NCI-H748 (cell line): ENCODE data around the gene OSTN.
"Not testable (repeated sequence)": the region's sequence is repeated elsewhere in the genome, so short reads cannot be mapped to it uniquely, and the experiment has no call there.

Experiments used
- DNase-seq: peaks from one replicate; lab custom pipeline; 2025; ENCODE audit not compliant: unreplicated experiment; lab: John Stamatoyannopoulos, UW

OSTN gene, protein sequence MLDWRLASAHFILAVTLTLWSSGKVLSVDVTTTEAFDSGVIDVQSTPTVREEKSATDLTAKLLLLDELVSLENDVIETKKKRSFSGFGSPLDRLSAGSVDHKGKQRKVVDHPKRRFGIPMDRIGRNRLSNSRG

DNA sequence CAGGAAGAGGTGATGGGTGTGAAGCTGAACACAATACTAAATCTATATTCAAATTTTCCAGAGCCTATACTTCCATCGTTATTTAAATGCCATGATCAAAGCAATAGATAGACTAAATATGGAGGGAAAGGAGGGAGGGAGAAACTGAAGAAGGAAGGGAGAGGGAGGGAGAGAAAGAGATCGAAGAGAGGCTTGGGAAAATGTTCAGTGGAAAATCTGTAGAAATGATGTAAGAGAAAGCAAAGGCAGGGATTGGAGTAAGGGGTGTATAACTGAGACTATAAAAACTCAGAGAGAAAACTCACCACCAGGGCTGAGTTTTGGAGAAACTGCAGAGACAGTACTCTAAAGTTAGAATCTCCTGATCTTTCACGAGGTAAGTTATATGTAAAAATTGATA is at the start of gene OSTN:
TSS of gene OSTN (plus strand) at position 310 of the 400 bp plus-strand sequence. CDS start 13,292 bp downstream, outside the sequence.
- DNase-seq: no peak

DNA sequence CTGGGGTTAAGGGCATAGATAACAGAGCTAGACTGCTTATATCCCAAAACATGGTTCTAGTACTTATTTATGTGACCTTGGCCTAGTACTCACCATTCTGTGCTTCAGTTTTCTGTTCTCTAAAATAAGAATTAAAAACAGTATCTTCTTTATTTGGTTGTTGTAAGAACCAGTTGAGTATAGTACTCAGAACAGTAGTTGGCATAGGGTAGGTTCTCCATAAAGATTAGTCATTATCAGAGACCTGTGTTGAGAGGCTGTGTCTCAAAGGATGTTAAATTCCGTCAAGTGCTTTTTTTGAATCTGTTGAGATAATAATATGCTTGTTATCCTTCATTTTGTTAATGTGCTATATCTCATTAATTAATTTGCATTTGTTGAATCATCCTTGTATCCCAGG is 47.4 kb upstream of the OSTN start:
- DNase-seq: no peak

GRCh38 chr3:191154827-191155226 is 44.2 kb upstream of the OSTN start:
- no peak for DNase-seq

GRCh38 chr3:191158247-191158646 is 40.8 kb upstream of the OSTN start:
- DNase-seq: no peak

GRCh38 chr3:191158815-191159214 is 40.2 kb upstream of the OSTN start:
- no peak for DNase-seq

DNA sequence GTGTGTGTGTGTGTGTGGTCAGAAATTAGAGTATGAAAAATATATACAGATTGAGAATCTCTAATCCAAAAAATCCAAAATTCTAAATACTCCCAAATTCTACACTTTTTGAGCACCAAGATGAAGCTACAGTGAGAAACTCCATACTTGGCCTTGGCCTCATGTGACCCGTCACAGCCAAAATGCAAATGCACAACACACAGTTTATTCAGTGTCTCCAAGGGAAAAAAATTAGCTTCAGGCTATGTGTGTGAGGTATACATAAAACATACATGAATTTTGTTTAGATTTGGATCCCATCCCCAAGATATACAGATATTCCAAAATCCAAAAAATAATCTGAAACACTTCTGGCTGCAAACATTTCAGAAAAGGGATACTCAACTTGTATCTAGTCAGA is 33.2 kb upstream of the OSTN start:
- no peak for DNase-seq

DNA sequence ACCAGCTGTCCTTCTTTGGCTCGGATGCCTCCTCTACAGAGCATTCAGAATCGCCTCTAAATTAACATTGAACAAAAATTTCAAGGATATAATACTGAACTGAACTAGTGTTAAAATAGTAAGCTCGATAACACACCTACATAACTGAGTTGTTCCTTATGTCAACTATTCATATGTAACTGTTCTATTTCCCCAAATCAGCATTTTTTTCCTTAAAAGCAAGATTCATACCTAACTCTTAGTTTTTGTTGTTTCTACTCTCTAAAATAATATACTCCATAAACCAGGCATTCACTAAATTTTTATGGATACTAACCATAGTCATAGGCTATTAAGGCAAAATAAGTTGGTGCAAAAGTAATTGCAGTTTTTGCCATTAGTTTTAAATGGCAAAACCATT is 32.7 kb upstream of the OSTN start:
- no peak for DNase-seq

GRCh38 chr3:191169566-191169965 is 29.5 kb upstream of the OSTN start:
- DNase-seq: no peak

GRCh38 chr3:191170097-191170496 is 28.9 kb upstream of the OSTN start:
- no peak for DNase-seq

DNA sequence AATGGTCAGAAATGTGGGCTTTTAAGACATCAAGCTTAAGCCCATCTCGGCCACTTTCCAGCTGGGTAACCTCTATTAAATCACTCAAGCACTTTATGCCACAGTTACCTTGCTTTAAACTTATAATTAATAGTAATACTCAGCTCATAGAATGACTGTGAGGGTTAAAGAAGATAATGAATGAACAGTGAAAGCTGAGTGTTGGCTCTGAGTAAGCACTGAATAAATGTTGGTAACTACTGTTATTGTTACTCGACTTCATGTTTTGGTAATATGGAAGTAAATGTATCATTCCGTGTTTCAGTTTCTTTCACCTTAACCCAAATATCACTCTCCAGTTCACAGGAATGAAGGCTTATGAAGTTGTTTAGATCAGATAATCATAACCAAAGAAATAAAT is 23.9 kb upstream of the OSTN start:
- DNase-seq: no peak

DNA sequence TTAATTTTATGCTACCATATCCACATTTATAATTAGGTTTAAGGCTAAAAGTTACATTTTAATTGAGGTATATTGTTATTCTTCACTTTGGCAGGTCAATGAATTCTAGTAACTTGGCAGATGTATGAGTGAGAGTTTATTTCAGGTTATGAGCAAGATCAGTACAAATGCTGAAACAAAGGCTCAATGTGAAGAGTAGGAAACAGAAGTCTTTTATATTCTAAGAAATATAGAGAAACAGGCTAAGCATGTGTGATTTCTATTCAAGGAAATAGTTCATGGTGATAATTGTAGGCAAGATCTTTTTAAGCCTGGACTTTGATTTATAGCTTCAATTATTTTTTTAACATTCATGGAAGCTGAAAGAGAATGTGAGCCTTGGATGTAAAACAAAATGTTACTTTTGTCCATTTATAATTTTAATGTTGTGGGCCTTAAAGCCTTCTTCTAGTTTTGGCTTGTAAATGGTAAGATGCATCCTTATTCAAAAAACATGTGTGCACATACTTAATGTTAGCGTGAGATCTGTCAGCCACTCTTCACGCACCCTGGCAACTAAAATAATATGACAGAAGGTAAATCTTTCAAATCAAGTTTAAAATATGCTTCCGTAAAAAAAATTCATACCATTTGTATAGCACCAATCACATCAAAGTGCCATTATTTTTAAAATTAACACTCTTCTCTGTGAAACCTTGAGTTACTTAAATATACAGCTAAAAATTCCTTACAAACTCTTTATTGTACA is 22.8 kb upstream of the OSTN start:
- DNase-seq: no peak

DNA sequence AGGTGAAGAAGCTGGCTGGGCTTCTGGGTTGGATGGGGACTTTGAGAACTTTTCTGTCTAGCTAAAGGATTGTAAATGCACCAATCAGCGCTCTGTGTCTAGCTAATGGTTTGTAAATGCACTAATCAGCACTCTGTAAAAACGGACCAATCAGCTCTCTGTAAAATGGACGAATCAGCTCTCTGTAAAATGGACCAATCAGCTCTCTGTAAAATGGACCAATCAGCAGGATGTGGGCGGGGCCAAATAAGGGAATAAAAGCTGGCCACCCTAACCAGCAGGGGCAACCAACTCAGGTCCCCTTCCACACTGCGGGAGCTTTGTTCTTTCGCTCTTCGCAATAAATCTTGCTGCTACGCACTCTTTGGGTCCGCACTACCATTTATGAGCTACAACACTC is 13.7 kb upstream of the OSTN start:
- DNase-seq: not testable (repeated sequence)

DNA sequence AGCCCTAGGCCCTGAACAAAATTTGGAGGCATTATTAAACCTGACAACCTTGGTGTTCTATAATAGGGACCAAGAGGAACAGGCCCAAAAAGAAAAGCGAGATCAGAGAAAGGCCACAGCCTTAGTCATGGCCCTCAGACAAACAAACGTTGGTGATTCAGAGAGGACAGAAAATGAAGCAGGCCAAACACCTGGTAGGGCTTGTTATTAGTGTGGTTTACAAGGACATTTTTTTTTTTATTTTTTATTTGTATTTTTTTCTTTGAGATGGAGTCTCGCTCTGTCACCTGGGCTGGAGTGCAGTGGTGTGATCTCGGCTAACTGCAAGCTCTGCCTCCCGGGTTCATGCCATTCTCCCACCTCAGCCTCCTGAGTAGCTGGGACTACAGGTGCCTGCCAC is 10.8 kb upstream of the OSTN start:
- DNase-seq: not testable (repeated sequence)

DNA sequence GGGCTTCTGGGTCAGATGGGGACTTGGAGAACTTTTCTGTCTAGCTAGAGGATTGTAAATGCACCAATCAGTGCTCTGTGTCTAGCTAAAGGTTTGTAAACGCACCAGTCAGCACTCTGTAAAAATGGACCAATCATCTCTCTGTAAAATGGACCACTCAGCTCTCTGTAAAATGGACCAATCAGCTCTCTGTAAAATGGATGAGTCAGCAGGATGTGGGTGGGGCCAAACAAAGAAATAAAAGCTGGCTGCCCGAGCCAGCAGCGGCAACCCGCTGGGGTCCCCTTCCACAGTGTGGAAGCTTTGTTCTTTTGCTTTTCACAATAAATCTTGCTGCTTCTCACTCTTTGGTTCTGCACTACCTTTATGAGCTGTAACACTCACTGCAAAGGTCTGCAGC is 6.8 kb upstream of the OSTN start:
- DNase-seq: not testable (repeated sequence)

DNA sequence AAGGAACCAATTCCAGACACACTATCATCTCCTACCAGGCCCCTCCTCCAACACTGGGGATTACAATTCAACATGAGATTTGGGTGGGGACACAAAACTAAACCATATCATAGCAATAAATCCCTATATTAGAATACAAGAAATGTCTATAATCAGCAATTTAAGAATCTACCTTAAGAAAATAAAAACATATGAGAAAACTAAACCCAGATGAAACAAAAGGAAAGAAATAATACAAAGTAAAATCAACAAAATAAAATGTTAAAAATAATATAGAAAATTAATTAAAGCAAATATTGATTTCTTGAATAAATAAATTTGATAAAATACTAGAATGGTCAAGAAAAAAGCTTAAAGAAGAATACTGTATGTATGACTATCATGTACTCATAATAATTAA is 6.1 kb upstream of the OSTN start:
- no peak for DNase-seq

- no peak for DNase-seq
Measured at GRCh38 chr3:191197761-191198306, 1.2 kb upstream of the OSTN start.

DNA sequence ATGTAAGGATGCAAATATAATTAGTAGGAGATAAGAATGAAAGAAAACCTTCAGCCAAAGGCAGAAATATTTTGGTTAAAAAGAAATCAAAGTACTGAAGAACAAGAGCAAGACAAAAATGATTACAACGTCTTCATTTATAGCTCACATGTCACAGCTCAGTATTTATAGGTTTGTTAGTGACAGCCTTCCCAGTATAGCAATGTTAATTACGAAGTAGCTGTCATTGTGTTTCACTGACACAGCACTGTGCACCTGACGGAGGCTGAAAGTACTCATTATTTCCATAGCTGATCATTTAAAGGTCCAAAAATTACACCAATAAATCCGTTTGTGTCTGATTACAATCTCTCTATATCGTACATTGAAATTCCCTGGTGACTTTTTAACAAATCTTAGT is 561 bp upstream of the OSTN start:
- DNase-seq: no peak

GRCh38 chr3:191210032-191210431 is 11.0 kb downstream of the OSTN start:
- no peak for DNase-seq

- DNase-seq: no peak
Measured at GRCh38 chr3:191216510-191216909, 17.5 kb downstream of the OSTN start.

DNA sequence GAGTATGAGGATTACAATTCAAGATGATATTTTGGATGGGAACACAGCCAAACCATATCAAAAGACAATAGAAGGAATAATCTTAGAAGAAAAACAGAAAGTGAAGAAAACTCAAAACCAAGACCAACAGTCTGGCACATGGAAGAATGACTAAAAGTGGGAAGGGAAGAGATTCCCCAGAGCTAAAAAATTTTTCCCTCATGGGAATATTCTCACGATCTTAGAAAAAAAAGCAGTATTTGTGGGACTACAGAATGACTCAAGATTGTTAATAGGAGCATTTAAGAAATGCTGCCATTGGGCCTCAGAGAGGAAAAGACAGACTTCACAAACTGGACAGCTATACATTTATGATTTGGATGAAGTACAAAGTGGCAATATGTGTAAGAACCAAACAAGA is 18.3 kb downstream of the OSTN start:
- DNase-seq: no peak

GRCh38 chr3:191220908-191221307 is 21.9 kb downstream of the OSTN start:
- no peak for DNase-seq

DNA sequence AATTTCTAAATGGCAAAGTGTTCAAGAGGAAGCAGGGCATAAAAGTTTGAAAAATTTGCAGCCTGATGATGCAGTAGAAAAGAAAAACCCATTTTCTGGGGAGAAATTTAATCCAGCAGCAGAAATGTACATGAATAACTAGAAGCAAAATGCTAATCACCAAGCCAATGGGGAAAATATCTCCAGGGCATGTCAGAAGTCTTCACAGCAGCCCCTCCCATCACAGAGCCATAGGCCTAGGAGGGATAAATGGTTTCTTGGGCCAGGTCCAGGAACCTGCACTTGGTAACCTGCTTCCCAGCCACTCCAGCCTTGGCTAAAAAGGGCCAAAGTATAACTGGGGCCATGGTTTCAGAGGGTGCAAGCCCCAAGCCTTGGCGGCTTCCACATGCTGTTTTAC is 22.6 kb downstream of the OSTN start:
- no peak for DNase-seq

DNA sequence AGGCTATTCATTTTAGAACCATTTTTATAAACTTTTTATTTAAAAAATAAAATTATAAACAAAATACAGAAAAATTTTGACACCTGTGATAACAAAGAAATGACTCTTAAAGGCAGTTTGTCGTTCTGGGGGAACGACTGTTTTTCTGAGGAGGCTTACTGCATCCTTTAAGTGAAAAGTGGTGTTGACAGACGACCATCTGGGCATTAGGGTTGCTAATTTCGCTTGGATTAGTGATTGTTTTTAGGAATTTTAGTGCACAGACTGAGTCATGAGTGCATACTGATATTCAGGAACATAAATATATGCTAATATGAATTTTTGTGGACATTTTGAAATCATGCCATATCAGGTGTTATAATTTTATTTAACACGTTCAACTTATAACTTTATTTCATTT is 28.5 kb downstream of the OSTN start:
- DNase-seq: no peak
